GM18909 (cell line): ENCODE measurements around the gene QRICH1.

ENCODE experiments used
- ATAC-seq: cut with Tn5 transposase; IDR thresholded peaks from one replicate; pipeline ENCODE4 v1.9.1; 2021; ENCODE audit warnings: mild to moderate bottlenecking; ENCODE audit not compliant: unreplicated experiment, poor library complexity

The QRICH1 gene

GRCh38 chr3:49120438-49121131 lies 26.7 kb upstream of the QRICH1 start, which contains the start of gene USP19:
Gene USP19, minus strand, starts transcription at chr3:49120823. Its CDS starts 1,678 bp downstream, at chr3:49119145.
- ATAC-seq: peak; percentile 85

- ATAC-seq: no peak
Measured at GRCh38 chr3:49120096-49120437, 26.2 kb upstream of the QRICH1 start.

- no peak for ATAC-seq
Measured at GRCh38 chr3:49119439-49119838, 25.6 kb upstream of the QRICH1 start.

DNA sequence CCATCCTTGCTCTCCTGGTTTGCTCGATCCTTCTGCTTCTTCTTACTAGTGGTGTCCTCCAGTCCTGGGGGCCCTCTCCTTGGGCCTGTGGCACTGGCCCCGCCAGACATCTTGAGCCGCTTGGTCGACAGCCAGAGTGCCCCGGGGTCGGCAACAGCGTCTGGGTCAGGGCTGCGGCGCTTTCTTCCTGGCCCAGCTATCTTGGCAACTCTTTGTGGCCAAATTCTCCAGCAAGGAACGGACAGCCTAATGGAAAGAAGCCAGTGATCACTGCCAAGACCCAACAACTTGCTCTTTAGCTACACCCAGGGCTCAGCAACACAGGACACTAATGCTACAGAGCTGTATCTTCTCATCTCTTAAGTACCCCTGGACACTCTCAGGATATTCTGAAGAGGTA lies 25.2 kb upstream of the QRICH1 start:
- ATAC-seq: no peak

DNA sequence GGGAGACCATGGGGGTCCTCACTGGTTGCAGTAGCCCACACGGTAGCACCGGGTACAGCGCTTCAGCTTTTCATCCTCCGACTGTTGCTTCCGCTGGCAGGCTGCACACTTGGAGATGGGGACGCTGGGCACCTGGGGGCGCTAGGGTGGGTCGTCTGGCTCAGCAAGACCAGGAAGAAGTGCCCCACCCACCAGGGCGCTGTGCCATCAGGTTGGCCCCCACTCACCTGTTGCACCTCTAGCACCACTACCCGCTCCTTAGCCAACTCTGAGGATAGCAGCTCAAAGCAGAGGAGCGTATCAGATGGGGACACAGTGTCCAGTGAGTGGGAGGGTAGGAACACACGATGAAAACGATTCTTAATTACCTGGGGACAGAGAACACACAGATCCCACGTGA lies 18.4 kb upstream of the QRICH1 start:
- ATAC-seq: no peak

- ATAC-seq: no peak
Measured at GRCh38 chr3:49111347-49111746, 17.5 kb upstream of the QRICH1 start.

DNA sequence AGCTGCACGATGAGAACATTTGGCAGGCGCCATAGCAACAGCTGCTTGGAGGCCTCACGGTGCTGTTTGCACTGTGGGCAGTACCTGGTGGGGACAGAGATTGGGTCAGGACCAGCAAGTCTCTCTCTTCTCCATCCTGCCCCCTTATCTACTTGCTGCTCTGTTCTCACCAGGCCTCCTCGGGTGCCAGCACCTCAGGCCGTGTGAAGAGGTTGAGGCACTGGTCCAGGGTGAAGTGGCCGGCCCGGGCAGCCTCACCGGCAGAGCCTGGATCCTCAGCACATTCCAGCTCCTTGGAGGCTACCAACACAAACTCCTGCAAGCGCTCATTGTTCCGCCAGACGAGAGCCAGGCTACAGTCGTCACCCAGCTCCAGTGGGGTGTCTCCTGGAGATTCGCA lies 16.9 kb upstream of the QRICH1 start:
- no peak for ATAC-seq

DNA sequence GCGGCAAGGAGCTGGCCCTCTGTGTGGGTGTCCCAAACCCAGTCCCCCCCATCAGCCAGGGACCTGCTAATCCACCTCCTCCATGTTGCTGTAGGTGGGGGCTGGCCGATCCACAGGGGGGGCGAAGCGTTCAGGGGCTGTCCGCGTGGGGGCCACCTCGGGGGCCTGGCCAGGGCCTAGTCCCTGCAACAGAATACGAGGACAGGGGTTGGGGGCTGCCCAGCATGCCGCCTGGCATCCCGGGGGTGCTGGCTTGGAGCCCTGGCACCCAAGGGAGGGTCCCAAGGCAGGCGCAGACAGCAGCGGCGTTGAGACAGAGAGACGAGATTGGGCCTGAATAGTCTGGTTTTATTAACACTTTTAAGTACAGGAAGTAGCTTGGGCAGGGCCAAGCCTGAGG lies 14.5 kb upstream of the QRICH1 start:
- no peak for ATAC-seq

DNA sequence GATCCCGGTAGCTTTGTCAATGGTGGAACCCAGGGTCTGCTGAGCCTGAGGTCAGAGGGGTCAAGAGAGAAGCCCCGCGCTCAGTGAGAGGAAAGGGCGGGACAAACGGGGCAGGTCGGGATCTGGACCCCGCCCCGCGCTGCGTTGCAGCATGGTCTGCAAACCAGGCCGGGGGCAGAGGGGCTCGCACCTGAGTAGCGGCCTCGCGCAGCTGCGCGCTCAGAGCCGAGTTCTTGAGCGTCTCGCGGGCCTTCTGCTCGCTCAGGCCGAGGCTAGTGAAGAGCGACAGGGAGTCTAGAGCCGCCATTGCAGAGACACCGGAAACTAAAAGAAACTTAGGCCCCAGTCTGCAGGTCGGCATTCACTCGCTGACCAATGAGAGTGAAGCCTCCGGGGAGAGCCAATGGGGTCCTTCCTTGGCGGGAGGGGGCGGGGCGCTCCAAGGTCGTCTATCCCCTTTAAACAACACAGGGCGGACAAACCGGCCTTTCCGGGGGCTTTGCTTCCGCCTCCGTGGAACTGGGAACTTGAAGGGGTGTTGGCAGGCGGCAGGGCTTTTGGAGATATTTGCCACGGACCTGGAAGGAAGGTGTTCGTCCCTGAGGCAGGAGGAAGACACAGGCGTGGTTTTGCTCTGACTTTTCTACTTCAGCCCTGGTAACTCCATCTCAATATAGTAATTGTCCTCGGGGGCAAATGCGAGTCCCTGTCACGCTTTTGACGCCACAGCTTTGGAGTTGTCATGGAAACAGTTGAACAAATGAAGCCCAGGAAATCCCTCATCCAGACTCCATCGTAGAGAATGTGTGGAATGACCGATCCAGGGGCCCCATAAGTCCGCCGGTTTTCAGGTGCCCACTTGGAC lies 10.8 kb upstream of the QRICH1 start, which contains the start of gene QARS1:
Gene QARS1, minus strand, starts transcription at position 331 of the 865 bp plus-strand sequence. Its CDS starts 24 bp downstream, at position 307.
- peak; percentile 89 for ATAC-seq

DNA sequence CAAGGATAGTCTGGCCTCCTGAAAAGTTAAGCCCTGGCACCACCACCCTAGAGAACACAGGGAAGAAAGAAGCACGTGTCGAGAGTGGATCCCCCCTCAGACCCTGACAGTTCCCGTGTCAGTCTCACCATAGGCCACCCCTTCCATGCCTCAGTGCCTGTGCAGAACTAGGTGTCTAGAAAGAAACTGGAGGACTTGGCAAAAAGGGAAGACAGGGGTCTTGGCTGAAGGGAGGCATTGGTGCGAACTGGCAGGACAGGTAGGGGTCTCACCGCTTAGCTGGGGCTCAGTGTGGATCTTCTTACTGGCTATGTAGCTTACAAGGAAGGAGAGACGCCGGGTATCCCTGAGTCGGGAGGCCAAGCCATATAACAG lies 10.2 kb upstream of the QRICH1 start:
- no peak for ATAC-seq

- no peak for ATAC-seq
Measured at GRCh38 chr3:49100046-49100615, 6.3 kb upstream of the QRICH1 start.

- no peak for ATAC-seq
Measured at GRCh38 chr3:49098910-49099630, 5.2 kb upstream of the QRICH1 start.

- ATAC-seq: no peak
Measured at GRCh38 chr3:49098429-49098828, 4.6 kb upstream of the QRICH1 start.

DNA sequence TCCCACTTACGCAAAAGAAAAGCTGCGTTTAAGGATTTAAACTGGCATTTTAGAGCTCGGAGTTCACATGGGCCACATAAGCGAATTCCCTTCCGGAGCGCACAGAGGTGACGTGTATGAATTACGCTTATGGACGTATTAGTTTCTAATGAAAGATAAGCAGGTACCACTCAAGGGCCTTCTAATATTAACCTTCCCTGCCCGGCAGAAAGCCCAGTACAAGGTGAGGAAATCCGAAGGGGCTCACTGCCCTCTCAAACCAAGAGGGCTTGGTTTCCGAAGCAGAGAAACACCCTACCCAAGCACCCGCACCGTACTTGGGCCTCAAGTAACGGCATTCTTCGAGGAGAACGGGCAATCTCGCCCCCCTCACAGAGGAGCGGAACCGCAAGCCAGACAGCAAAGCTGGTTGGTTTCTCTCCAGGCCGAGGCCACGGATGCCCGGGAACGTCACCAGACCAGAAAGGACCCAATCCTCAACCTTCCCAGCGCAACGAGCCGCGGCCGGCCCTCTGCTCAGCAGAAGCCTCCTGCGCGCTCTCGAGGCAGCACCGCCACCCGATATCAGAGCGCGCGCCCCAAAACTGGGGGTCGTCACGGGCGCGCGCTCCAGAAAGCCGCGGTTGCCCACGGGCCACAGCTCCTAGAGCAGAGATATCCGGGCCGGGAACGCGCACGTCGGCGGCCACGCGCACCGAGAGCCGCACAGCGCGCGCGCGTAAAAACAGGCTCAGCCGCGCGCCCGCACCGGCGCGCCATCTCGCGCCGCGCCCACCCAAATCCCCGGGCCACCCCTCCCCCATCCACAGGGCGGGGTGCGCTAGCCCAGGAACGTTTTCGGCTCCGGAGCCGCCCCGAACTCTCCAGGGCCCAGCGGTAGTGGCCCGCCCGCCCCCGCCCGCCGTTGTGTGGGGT lies 676 bp downstream of the QRICH1 start:
- peak; percentile 41 for ATAC-seq

DNA sequence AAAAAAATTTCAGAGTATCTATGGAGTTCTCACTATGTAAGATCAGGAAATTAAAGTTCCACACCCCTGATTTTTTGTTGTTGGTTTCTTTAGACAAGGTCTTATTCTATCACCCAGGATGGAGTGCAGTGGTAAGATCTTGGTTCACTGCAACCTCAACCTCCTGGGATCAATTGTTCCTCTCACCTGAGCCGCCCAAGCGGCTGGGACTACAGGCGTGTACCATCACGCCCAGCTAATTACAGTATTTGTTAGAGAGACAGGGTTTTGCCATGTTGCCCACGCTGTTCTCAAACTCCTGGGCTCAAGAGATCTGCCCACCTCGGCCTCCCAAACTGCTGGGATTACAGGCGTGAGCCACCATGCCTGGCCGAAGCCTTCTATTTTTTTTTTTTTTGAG lies 12.4 kb downstream of the QRICH1 start:
- no peak for ATAC-seq

GRCh38 chr3:49079270-49079669 lies 14.6 kb downstream of the QRICH1 start:
- ATAC-seq: no peak

DNA sequence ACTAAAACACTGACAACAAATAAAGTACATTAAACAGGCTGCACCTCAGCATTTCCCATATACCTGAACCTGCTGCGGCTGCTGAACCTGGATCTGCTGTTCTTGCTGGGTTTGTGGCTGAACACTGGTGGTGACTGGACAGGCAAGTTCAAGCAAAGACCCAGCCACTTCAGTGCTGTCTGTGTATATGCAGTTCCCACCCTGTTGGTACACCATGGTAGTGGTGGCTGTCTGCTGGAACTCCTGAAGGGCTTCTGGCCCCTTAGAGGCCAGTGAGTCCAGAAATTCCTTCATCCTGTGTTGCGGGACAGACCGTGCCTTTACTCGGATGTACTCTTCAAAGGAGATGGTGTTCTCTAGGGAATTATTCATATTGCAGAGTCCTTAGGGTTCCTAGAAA lies 17.2 kb downstream of the QRICH1 start:
- ATAC-seq: no peak

DNA sequence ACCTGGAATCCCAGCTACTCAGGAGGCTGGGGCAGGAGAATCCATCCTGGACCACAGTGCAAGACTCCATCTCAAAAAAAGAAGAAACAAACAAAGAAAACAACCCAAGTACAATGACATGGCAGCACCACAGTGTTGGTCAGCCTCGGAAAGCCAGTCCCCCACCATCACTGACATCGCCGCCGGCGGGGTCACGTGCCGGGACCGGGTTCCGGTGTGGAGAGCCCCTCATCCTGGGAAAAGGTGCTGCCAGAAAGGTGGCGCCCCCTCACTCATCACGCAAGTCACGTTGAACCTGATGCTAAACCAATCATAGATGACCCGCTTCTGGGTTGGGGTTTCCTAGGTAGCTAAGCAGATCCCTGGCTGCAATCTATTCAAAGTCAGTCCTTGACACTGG lies 17.8 kb downstream of the QRICH1 start:
- ATAC-seq: no peak

GRCh38 chr3:49058011-49058410 lies 35.9 kb downstream of the QRICH1 start:
- no peak for ATAC-seq

DNA sequence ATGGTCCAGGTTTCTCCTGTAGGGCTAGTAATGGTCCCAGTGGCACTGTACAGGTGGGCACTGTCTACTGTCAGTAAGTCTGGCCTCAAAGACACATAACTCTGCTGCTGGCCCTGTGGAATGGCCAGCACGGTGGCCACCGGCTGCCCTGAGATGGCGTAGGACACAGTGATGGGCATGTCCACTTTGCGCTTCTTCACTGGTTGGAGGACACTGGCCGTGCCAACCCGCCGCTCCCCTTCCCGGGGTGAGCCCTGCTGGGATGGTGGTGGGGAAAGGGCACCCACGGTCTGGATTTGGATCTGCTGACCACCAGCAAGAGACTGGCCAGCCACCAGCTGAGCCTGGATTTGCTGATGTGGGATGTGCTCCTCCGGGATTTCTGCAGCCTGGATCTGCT lies 36.6 kb downstream of the QRICH1 start:
- ATAC-seq: no peak
